Caco-2 (cell line): ENCODE data around the gene PLET1. TPM values are rescaled to one million over a fixed set of nuclear protein-coding genes. Genes with fewer than 3 reads are reported as not detected.

ENCODE experiments used
- BruUV-seq: library from RNA; stranded (reverse); fragments of 400-500 nt; replicated peaks from 2 replicates; lab custom pipeline; 2021; lab: Mats Ljungman, UMichigan
- CTCF ChIA-PET: fragments of 300-600 bp; sonication (Branson Sonifier 250); formaldehyde crosslinking; loops from one replicate; lab custom pipeline; 2022; ENCODE audit warnings: antibody characterized with exemption; lab: Charles Lee
- POLR2A ChIA-PET: fragments of 300-600 bp; sonication (Branson Sonifier 250); formaldehyde crosslinking; loops from one replicate; lab custom pipeline; 2022; ENCODE audit warnings: antibody characterized with exemption; lab: Charles Lee
- DNase-seq, 2 experiments: peaks; one replicate each; pipeline versions ENCODE4 v3.0.0 to v3.0.0-alpha.2; 2020 to 2022
- H3K27me3 ChIP-seq: replicated peaks from 2 replicates; pipeline ENCODE4 v1.6.0; 2011; ENCODE audit warnings: low read length; ENCODE audit not compliant: control insufficient read depth, insufficient read depth
- H3K36me3 ChIP-seq: 2 replicates; pipeline ENCODE4 v1.5.1; 2011; ENCODE audit warnings: low read length; ENCODE audit not compliant: control insufficient read depth, insufficient read depth
- H3K4me1 ChIP-seq: fragments of 250-450 bp; sonication (Bioruptor Pico); 2 replicates; pipeline ENCODE4 v1.5.1; 2020; ENCODE audit warnings: mild to moderate bottlenecking
- H3K4me3 ChIP-seq: 2 replicates; pipeline ENCODE4 v1.5.1; 2011; ENCODE audit warnings: low read depth, mild to moderate bottlenecking, control low read depth, low read length
- H3K9me3 ChIP-seq: fragments of 250-450 bp; sonication (Bioruptor Pico); 2 replicates; pipeline ENCODE4 v1.5.1; 2020; ENCODE audit warnings: mild to moderate bottlenecking, moderate library complexity
- H3K27ac Mint-ChIP-seq: one replicate; pipeline ENCODE4 v1.8.0; 2022; ENCODE audit warnings: mixed read lengths; ENCODE audit not compliant: unreplicated experiment
- H3K27me3 Mint-ChIP-seq: one replicate; pipeline ENCODE4 v1.8.0; 2022; ENCODE audit warnings: mixed read lengths; ENCODE audit not compliant: insufficient read depth, unreplicated experiment
- H3K36me3 Mint-ChIP-seq: one replicate; pipeline ENCODE4 v1.8.0; 2022; ENCODE audit warnings: mild to moderate bottlenecking, mixed read lengths; ENCODE audit not compliant: insufficient read depth, unreplicated experiment
- H3K4me1 Mint-ChIP-seq: one replicate; pipeline ENCODE4 v1.8.0; 2022; ENCODE audit warnings: low read depth, mixed read lengths; ENCODE audit not compliant: unreplicated experiment
- H3K4me3 Mint-ChIP-seq: one replicate; pipeline ENCODE4 v1.8.0; 2022; ENCODE audit warnings: mild to moderate bottlenecking, moderate library complexity, mixed read lengths; ENCODE audit not compliant: unreplicated experiment
- H3K9me3 Mint-ChIP-seq: one replicate; pipeline ENCODE4 v1.8.0; 2022; ENCODE audit warnings: mixed read lengths; ENCODE audit not compliant: unreplicated experiment
- CTCF ChIP-seq, 2 experiments: fragments of 200-600 bp in 1 of 2; IDR thresholded peaks; 1 replicate in 1 of 2; 2 replicates in 1 of 2; pipeline versions ENCODE4 v1.5.1 to v1.8.0; 2011 to 2022; ENCODE audit warnings: antibody characterized with exemption in 1 of 2, control low read depth in 1 of 2, inconsistent platforms in 1 of 2, low read depth in 1 of 2, low read length in 1 of 2, mild to moderate bottlenecking in 1 of 2, moderate library complexity in 1 of 2; ENCODE audit not compliant: insufficient read depth in 1 of 2, severe bottlenecking in 1 of 2, unreplicated experiment in 1 of 2
- intact Hi-C: fragments of 100-400 bp; cut with micrococcal nuclease; formaldehyde crosslinking; loops from one replicate; pipeline ENCODE4 v1.10.0; 2022; ENCODE audit not compliant: unreplicated experiment
- total RNA-seq: library from RNA; stranded (reverse); gene quantifications from 2 replicates; pipeline ENCODE4 v1.2.3, GENCODE V29; 2022

The PLET1 gene
- total RNA-seq, 1 experiment from 2014 or later: not detected

GRCh38 chr11:112255067-112255720 is 5.5 kb downstream of the PLET1 start:
- Mint-ChIP-seq H3K27ac (no peak overlapping the region), H3K4me3 (no peak overlapping the region), H3K36me3 (no peaks in the 10 kb centered on the region), H3K27me3 (no peaks in the 10 kb centered on the region), H3K4me1 (no peaks in the 10 kb centered on the region), H3K9me3 (no peaks in the 10 kb centered on the region)
- no peak for DNase-seq
- H3K4me3 ChIP-seq: no peak overlapping the region
- no peaks in the 10 kb centered on the region for H3K27me3 ChIP-seq
- CTCF ChIA-PET: interaction anchor here (0.6 kb wide), 1 partner anchor 25 kb away, joined by 3 read pairs; no protein-coding TSS in a partner anchor
- POLR2A ChIA-PET: no interaction called here
- intact Hi-C loops: no loop called here
- H3K4me1 ChIP-seq: peaks cover 17% of the 10 kb centered on the region; the same call in 1 of the 2 replicates
- H3K36me3 ChIP-seq: no peaks in the 10 kb centered on the region
- TF ChIP-seq CTCF (IDR thresholded peaks at IDR 0.05; ENCODE audit: insufficient read depth in 1 of 2, low read depth in 1 of 2, low read length in 1 of 2, severe bottlenecking in 1 of 2, unreplicated experiment in 1 of 2): no peak
- no TSS peak for BruUV-seq
- H3K9me3 ChIP-seq: no peaks in the 10 kb centered on the region

GRCh38 chr11:112253605-112254242 is 6.9 kb downstream of the PLET1 start:
- intact Hi-C loops: no loop called here
- CTCF ChIA-PET: interaction anchor here (1.0 kb wide), 1 partner anchor 27 kb away, joined by 4 read pairs; no protein-coding TSS in a partner anchor
- Mint-ChIP-seq H3K4me1 (no peaks in the 10 kb centered on the region), H3K27me3 (no peaks in the 10 kb centered on the region), H3K9me3 (no peaks in the 10 kb centered on the region), H3K4me3 (no peak overlapping the region), H3K36me3 (no peaks in the 10 kb centered on the region), H3K27ac (no peak overlapping the region)
- POLR2A ChIA-PET: no interaction called here
- Histone ChIP-seq H3K4me1 (peaks cover 25% of the 10 kb centered on the region), H3K36me3 (no peaks in the 10 kb centered on the region), H3K9me3 (no peaks in the 10 kb centered on the region), H3K27me3 (no peaks in the 10 kb centered on the region), H3K4me3 (no peak overlapping the region)
- no peak for TF ChIP-seq CTCF (IDR thresholded peaks at IDR 0.05; ENCODE audit: insufficient read depth in 1 of 2, low read depth in 1 of 2, low read length in 1 of 2, severe bottlenecking in 1 of 2, unreplicated experiment in 1 of 2)
- peak in 1 of 2 experiments; percentile 71 for DNase-seq
- no TSS peak for BruUV-seq

GRCh38 chr11:112249871-112250610 is 10.6 kb downstream of the PLET1 start:
- Histone ChIP-seq H3K9me3 (0 out of 2 replicates have a peak, but pooled peaks cover 1% of the 10 kb centered on the region), H3K36me3 (no peaks in the 10 kb centered on the region), H3K27me3 (no peaks in the 10 kb centered on the region), H3K4me1 (peaks cover 21% of the 10 kb centered on the region), H3K4me3 (no peak overlapping the region)
- BruUV-seq: no TSS peak
- Mint-ChIP-seq H3K36me3 (peaks cover 5% of the 10 kb centered on the region), H3K27ac (no peak overlapping the region), H3K9me3 (no peaks in the 10 kb centered on the region), H3K4me1 (no peaks in the 10 kb centered on the region), H3K4me3 (no peak overlapping the region), H3K27me3 (no peaks in the 10 kb centered on the region)
- ChIA-PET POLR2A (interaction anchor here (0.6 kb wide), 2 partner anchors 19 to 163 kb away, joined by 4 to 6 read pairs; no protein-coding TSS in a partner anchor), CTCF (interaction anchor here (1.0 kb wide), 1 partner anchor 30 kb away, joined by 3 read pairs; no protein-coding TSS in a partner anchor)
- intact Hi-C loops: loop anchor here (1.0 kb wide), 1 partner anchor 20 kb away; no protein-coding TSS in a partner anchor
- no peak for TF ChIP-seq CTCF (IDR thresholded peaks at IDR 0.05; ENCODE audit: insufficient read depth in 1 of 2, low read depth in 1 of 2, low read length in 1 of 2, severe bottlenecking in 1 of 2, unreplicated experiment in 1 of 2)
- peak; percentile 61 to 76 for DNase-seq
